ENCODE results near the gene PINK1. TPM values are rescaled to one million over a fixed set of nuclear protein-coding genes. Genes with fewer than 3 reads are reported as not detected.
A peak's percentile ranks its signal among the peaks of the same experiment; 100 is the strongest.

Gene PINK1
- total and polyA plus RNA-seq, 2 of the 13 experiments (the other 11 are each of a cell fraction or from before 2014, with no cell fraction given), result 15.3 to 16.1 TPM

GRCh38 chr1:20696397-20697333 is 63.4 kb downstream of the PINK1 start (continued):
- no peak for TF ChIP-seq ZBTB40 (IDR thresholded peaks at IDR 0.05)
- TF ChIP-seq ZBTB40 (CRISPR knock-in tag; IDR thresholded peaks at IDR 0.05), result 0 out of 2 replicates have a peak, but pooled peaks have one; percentile 24
- peak; percentile 18; the same call in 1 of the 2 replicates for TF ChIP-seq CBX5 (CRISPR knock-in tag; IDR thresholded peaks at IDR 0.05; ENCODE audit: borderline replicate concordance)
- TF ChIP-seq ZNF768 (CRISPR knock-in tag; IDR thresholded peaks at IDR 0.05), result peak; percentile 92
- no peak for TF ChIP-seq REXO4 (CRISPR knock-in tag; IDR thresholded peaks at IDR 0.05; ENCODE audit: borderline replicate concordance)
- TF ChIP-seq ZNF432 (CRISPR knock-in tag; IDR thresholded peaks at IDR 0.05; ENCODE audit: borderline replicate concordance), result no peak
- TF ChIP-seq HES4 (CRISPR knock-in tag; IDR thresholded peaks at IDR 0.05; ENCODE audit: borderline replicate concordance), result no peak
- TF ChIP-seq ATM (IDR thresholded peaks at IDR 0.05; ENCODE audit: borderline replicate concordance), result no peak
- TF ChIP-seq PHF20 (CRISPR knock-in tag; IDR thresholded peaks at IDR 0.05), result no peak
- no peak for TF ChIP-seq TRAFD1 (CRISPR knock-in tag; IDR thresholded peaks at IDR 0.05; ENCODE audit: borderline replicate concordance)
- TF ChIP-seq ZNF343 (CRISPR knock-in tag; IDR thresholded peaks at IDR 0.05), result no peak
- no peak for TF ChIP-seq ZBTB20 (CRISPR knock-in tag; IDR thresholded peaks at IDR 0.05; ENCODE audit: borderline replicate concordance, low read depth)
- 0 out of 2 replicates have a peak, but pooled peaks have one; percentile 28 for TF ChIP-seq ERF (CRISPR knock-in tag; IDR thresholded peaks at IDR 0.05)
- no peak for TF ChIP-seq DBP (CRISPR knock-in tag; IDR thresholded peaks at IDR 0.05; ENCODE audit: not compliant biosample characterization)
- peak; percentile 23; the same call in 1 of the 2 replicates for TF ChIP-seq TSC22D2 (CRISPR knock-in tag; IDR thresholded peaks at IDR 0.05; ENCODE audit: borderline replicate concordance)

Measured in HepG2 (cell line).